NCI-H2196 treated with DMSO at 0.1 percent for 48 hours (cell line): ENCODE results near the gene EPB41L1.

Experiments used
- DNase-seq: peaks from one replicate; lab custom pipeline; 2025; ENCODE audit not compliant: unreplicated experiment; lab: John Stamatoyannopoulos, UW

EPB41L1 gene

GRCh38 chr20:36218380-36219064 is 64.0 kb downstream of the EPB41L1 start:
- DNase-seq: no peak

- DNase-seq: no peak
These were observed 65.2 kb downstream of the EPB41L1 start for GRCh38 chr20:36219671-36220220.

- DNase-seq: no peak
These were observed 71.1 kb downstream of the EPB41L1 start for GRCh38 chr20:36225666-36226065.

GRCh38 chr20:36228770-36229169 is 74.2 kb downstream of the EPB41L1 start:
- DNase-seq: no peak

- no peak for DNase-seq
These were observed 75.5 kb downstream of the EPB41L1 start for GRCh38 chr20:36230019-36230418.

GRCh38 chr20:36231331-36231730 is 76.8 kb downstream of the EPB41L1 start:
- no peak for DNase-seq

GRCh38 chr20:36234771-36235320 is 80.3 kb downstream of the EPB41L1 start:
- no peak for DNase-seq

- peak; percentile 71 for DNase-seq
These were observed 81.6 kb downstream of the EPB41L1 start, which contains the start of gene AAR2 for GRCh38 chr20:36235892-36236785. AAR2 (plus strand) TSS chr20:36236478; CDS start chr20:36239869, 3,391 bp downstream.

- DNase-seq: no peak
These were observed 82.2 kb downstream of the EPB41L1 start for GRCh38 chr20:36236786-36237121.

- DNase-seq: no peak
These were observed 82.9 kb downstream of the EPB41L1 start for GRCh38 chr20:36237477-36237876.

GRCh38 chr20:36238153-36238552 is 83.6 kb downstream of the EPB41L1 start:
- no peak for DNase-seq

GRCh38 chr20:36238760-36239159 is 84.2 kb downstream of the EPB41L1 start:
- DNase-seq: no peak

GRCh38 chr20:36240076-36240475 is 85.5 kb downstream of the EPB41L1 start:
- no peak for DNase-seq

GRCh38 chr20:36241678-36242077 is 87.1 kb downstream of the EPB41L1 start:
- no peak for DNase-seq

GRCh38 chr20:36243726-36244125 is 89.2 kb downstream of the EPB41L1 start:
- DNase-seq: no peak

- DNase-seq: no peak
These were observed 91.9 kb downstream of the EPB41L1 start for GRCh38 chr20:36246401-36246800.

- DNase-seq: no peak
These were observed 94.3 kb downstream of the EPB41L1 start for GRCh38 chr20:36248836-36249235.

GRCh38 chr20:36249450-36249849 is 94.9 kb downstream of the EPB41L1 start:
- no peak for DNase-seq

GRCh38 chr20:36251426-36251825 is 96.9 kb downstream of the EPB41L1 start:
- no peak for DNase-seq

- no peak for DNase-seq
These were observed 98.0 kb downstream of the EPB41L1 start for GRCh38 chr20:36252511-36252910.

- DNase-seq: no peak
These were observed 98.5 kb downstream of the EPB41L1 start for GRCh38 chr20:36253036-36253435.

GRCh38 chr20:36254076-36254475 is 99.5 kb downstream of the EPB41L1 start:
- DNase-seq: no peak
